GM19395 (cell line): ENCODE measurements around the gene SYNGR3.

Experiments used
- ATAC-seq: cut with Tn5 transposase; IDR thresholded peaks from one replicate; pipeline ENCODE4 v1.9.1; 2021; ENCODE audit warnings: mild to moderate bottlenecking, moderate library complexity; ENCODE audit not compliant: unreplicated experiment

Gene SYNGR3

DNA sequence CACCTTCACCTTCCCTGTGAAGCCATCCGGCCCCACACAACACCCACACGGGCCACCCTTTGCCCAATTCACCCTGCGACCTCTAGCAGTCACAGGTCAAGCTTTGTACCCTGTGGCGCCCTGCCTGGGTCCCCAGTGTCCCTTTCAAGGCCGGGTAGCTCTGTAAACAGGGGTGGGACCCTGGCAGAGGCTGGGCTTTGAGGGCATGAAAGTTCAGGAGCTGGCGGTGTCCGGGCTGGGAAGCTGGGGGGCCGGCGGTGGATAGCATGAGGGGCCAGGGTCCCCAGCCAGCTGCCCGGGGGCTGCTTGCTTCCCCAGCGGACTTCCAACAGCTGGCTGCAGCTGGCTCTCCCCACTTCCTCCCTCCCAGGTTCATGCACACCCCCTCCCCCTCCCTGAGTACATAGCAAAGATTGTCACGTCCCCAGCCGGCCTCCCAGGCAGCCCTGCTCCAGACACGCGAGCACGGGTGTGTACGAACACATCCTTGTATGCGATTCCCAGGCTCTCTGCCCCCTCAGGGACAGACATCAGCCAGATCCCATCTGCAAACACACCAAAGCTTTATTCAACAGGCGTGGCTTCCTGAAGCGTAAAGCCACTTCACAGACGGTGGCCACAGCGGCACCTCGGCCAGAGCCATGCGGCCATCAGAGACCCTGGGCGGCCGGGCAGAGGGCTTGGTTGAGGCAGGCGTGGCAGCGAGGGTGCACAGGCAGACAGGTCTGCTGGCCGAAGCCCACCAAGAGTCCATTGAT, 49.7 kb downstream of the SYNGR3 start:
- ATAC-seq = no peak

DNA sequence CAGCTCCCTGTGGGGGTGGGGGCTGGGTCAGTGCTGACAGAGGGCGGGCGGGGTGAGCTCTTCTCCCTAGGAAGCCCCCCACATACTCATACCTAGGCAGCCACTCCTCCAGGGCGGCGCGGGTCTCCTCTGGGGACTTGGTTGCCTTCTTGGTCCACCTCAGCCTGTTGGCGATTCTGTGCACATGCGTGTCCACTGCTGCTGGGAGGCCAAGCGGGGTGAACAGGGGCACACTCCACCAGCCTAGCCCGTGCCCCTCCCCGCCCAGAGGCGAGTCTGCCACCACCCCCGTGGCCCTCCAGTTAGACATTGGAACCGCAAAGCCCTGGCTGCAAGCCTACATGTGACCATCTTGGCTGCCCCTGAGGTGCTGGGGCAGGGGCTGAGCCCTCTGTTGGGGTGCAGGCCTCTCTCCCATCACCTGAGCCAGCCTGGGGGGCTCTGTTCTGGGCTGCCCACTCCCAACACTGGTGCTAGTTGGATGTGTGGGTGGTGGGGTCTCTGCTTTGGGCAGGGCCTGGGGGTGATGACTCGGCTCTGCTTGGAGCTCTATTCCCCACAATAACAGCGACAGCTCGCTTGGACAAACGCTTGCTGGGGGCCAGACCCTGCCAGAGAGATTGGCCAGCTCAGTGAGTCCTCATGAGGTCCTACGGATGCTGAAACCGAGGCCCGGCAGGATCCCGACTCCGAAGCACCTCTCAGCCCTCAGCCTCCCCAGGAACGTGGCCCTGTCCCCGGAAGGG, 50.4 kb downstream of the SYNGR3 start:
- no peak for ATAC-seq

DNA sequence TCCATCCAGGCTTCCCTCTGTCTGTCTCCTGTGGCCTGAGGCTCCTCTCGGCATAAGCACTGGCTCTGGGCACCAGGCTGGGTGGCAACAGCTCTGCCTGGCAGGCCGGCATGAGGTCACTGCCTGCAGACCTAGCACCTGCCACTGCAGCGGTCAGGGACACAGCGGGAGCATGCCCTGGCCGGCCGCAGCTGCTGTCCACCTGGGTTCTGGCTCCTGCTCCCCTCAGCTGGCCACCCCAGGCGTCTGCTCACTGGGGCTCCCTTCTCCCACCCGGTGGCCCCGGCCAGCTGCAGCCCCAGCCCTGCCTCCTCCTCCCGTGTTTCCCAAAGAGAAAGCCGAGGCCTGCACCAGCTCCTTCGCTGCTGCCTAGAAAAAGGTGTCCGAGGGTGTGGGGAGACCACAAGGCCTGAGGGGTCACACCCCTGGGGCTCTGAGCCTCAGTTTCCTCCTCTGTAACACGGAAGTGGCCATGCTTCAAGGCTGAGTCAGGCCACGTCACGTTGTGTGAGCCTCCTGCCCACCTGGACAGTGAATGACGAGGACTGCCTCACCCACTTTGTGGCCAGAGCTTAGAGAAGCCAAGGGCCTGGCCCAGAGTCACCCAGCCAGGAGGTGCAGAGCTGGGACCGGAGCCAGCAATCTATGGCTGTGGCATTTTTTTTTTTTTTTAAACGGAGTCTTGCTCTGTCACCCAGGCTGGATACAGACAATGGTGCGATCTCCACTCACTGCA, 51.2 kb downstream of the SYNGR3 start:
- no peak for ATAC-seq

DNA sequence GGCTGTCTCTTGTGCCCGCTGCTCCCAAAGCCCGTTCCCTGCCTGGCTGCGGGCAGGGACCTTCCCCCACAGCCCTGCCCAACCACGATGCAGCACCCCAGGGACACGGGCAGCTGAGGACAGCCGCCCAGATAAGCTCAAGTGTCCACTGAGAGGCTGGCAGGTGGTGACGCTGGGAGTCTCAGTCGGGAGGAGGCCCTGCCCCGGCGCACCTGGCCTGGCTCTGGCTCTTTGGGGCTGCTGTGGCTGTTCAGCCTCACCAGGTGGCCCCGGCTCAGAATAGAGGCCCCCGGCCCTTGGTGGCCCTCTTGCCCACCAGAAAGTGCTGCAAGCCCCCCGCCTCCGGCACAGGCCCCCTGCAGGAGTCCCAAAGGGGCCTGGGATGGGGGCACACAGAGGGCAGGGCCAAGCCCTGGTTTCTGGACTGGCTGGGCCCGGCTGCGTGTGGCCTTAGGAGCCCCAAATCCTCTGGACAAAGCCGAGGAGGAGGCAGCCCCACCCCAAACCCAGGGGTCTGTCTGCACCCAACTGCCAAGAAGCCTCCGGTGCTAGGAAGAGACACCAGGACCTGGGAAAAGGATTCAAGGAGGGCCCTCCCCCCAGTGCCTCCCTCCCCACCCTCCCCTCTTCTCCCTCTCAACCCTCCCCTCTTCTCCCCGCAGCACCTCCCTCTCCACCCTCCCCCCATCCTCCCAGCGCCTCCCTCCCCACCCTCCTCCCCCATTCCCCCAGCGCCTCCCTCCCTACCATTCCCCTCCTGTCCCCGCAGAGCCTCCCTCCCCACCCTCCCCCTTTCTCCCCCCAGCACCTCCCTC, 52.6 kb downstream of the SYNGR3 start:
- no peak for ATAC-seq

DNA sequence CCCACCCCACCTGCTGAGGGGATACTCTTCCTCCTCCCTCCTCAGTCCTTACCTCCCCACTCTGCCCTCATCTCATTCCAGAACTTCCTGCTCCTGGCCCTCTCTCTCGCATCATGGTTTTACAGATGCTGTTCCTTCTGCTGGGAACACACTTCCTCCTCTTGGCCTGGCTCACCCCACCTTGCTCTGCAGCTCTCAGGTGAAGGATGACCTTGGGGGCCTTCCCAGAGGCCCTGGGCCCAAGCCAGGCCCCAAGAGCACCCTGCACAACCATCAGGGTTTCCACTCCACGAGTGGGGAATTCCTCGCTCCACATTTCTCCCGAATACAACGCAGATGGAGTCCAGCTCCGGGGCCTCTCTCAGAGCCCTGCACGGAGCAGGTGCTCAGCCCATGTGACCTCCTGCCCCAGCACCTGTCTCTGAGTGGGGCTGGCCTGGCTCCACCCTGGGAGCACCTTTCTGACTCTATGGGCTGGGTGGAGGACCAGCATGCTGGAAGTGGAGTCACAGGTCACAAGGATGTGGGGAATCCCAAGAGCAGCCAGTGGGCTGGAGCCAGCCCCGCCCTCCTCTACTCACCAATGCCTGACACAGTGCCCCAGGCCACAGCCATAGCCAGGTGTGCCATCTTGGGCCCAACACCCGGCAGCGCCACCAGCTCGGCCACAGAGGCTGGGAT, 53.4 kb downstream of the SYNGR3 start:
- no peak for ATAC-seq
